Natural killer cell (primary cell): Measurements from ENCODE around the gene TPPP3. TPM values are rescaled to one million over a fixed set of nuclear protein-coding genes. Genes with fewer than 3 reads are reported as not detected.

Experiments used
- ATAC-seq, 3 donors: fragments of 150-1000 bp in 2 of 3; fragments of 200-7000 bp in 1 of 3; cut with Tn5 transposase; 1 replicate in 1 of 3; 2 replicates in 2 of 3; pipeline ENCODE4 v1.10.0; 2021; ENCODE audit warnings: mild to moderate bottlenecking in 2 of 3, moderate library complexity in 2 of 3
- DNase-seq, 2 donors: peaks; one replicate each; pipeline versions ENCODE4 v3.0.0 to v3.0.0-alpha.2; 2013 to 2021; ENCODE audit warnings: mixed read lengths in 1 of 2
- H3K27ac ChIP-seq: one replicate; pipeline ENCODE4 v1.5.1; 2013; ENCODE audit warnings: mild to moderate bottlenecking, low read length
- H3K27me3 ChIP-seq: one replicate; pipeline ENCODE4 v1.6.1; 2013; ENCODE audit warnings: low read length; ENCODE audit not compliant: control insufficient read depth, insufficient read depth
- H3K36me3 ChIP-seq: one replicate; pipeline ENCODE4 v1.6.1; 2013; ENCODE audit warnings: low read length; ENCODE audit not compliant: control insufficient read depth, insufficient read depth
- H3K4me1 ChIP-seq: one replicate; pipeline ENCODE4 v1.6.1; 2013; ENCODE audit warnings: low read length; ENCODE audit not compliant: control insufficient read depth, insufficient read depth
- H3K4me3 ChIP-seq: one replicate; pipeline ENCODE4 v1.5.1; 2013; ENCODE audit warnings: low read length
- H3K9me3 ChIP-seq: one replicate; pipeline ENCODE4 v1.6.1; 2013; ENCODE audit warnings: low read length; ENCODE audit not compliant: control insufficient read depth, insufficient read depth
- H3K27ac Mint-ChIP-seq, 2 donors: one replicate each; pipeline ENCODE4 v1.8.0; 2022; ENCODE audit warnings: mild to moderate bottlenecking in 2 of 2, mixed read lengths in 2 of 2, moderate library complexity in 1 of 2
- H3K27me3 Mint-ChIP-seq, 2 donors: one replicate each; pipeline ENCODE4 v1.8.0; 2022; ENCODE audit warnings: low read depth in 2 of 2, mixed read lengths in 2 of 2
- H3K36me3 Mint-ChIP-seq: one replicate; pipeline ENCODE4 v1.8.0; 2022; ENCODE audit warnings: mixed read lengths
- H3K4me1 Mint-ChIP-seq, 2 donors: one replicate each; pipeline ENCODE4 v1.8.0; 2022; ENCODE audit warnings: mixed read lengths in 2 of 2
- H3K4me3 Mint-ChIP-seq: one replicate; pipeline ENCODE4 v1.8.0; 2022; ENCODE audit warnings: mild to moderate bottlenecking, moderate library complexity, mixed read lengths
- H3K9me3 Mint-ChIP-seq, 2 donors: one replicate each; pipeline ENCODE4 v1.8.0; 2022; ENCODE audit warnings: mixed read lengths in 2 of 2
- WGBS: methylation state at CpG from one replicate; pipeline ENCODE4 v1.1.7; 2013; ENCODE audit warnings: missing lambda C conversion rate; ENCODE audit not compliant: insufficient coverage; 5-methylcytosine and 5-hydroxymethylcytosine counted together
- intact Hi-C: fragments of 100-400 bp; cut with micrococcal nuclease; formaldehyde crosslinking; loops from one replicate; pipeline ENCODE4 v1.14.2; 2022
- total RNA-seq, 4 donors: library from RNA; stranded (reverse); fragments of 120-200 nt in 1 of 4; gene quantifications; one replicate each; pipeline versions ENCODE4 v1.2.3 to v1.2.4, GENCODE V29; 2013 to 2022
- TF ChIP-seq, protein P1 (sequence below): fragments of 200-600 bp; IDR thresholded peaks from one replicate; pipeline ENCODE4 v1.8.0; 2022; ENCODE audit warnings: antibody characterized with exemption

The TPPP3 gene
- total RNA-seq, 3 donors from 2014 or later (not counting 1 experiment from before 2014, with no cell fraction given): 0.66 to 3.0 (median 1.4) TPM

- H3K36me3 Mint-ChIP-seq: no peaks in the 10 kb centered on the region
Measured at GRCh38 chr16:67407788-67408452, 14.6 kb upstream of the TPPP3 start.

DNA sequence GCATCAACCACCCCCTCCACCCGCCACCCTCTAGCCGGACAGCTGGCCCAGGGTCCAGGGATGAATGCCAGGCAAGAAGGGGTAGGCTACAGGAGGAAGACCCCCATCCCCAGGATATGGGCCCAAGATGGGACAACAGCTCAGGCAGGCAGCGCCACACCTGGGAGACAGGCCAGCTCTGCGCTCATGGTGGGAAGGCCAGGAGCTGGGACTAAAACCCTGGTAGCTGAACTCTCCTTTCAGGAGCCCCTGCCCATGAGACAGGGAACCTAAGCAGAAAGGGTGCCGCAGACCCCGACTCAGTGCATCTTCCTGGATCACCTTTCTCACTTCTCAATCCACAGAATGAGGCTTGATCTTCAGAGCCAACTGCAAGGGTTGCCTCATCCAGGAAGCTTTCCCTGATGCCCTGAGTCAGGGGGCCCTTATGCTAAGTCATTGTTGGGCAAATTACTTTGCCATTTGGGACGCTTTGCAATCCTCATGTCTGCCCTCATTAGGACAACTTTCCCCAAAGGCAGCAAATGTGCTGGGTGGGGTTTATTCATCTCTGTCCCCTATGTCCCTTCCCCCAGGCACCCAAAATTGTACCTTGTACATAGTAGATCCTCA is 14.0 kb upstream of the TPPP3 start:
- Mint-ChIP-seq H3K36me3 (no peaks in the 10 kb centered on the region), H3K4me1 (peaks cover 0 to 4% of the 10 kb centered on the region in 2 donors), H3K9me3 (no peaks in the 10 kb centered on the region), H3K27ac (no peak overlapping the region), H3K27me3 (peaks cover 0 to 2% of the 10 kb centered on the region in 2 donors), H3K4me3 (no peak overlapping the region)
- Histone ChIP-seq H3K4me1 (no peaks in the 10 kb centered on the region), H3K27ac (no peak overlapping the region), H3K4me3 (no peak overlapping the region), H3K9me3 (no peaks in the 10 kb centered on the region), H3K36me3 (no peaks in the 10 kb centered on the region), H3K27me3 (no peaks in the 10 kb centered on the region)
- WGBS: 94% methylated on average over 7 of the region's 7 CpGs
- intact Hi-C loops: no loop called here
- DNase-seq: no peak
- TF ChIP-seq, protein P1, sequence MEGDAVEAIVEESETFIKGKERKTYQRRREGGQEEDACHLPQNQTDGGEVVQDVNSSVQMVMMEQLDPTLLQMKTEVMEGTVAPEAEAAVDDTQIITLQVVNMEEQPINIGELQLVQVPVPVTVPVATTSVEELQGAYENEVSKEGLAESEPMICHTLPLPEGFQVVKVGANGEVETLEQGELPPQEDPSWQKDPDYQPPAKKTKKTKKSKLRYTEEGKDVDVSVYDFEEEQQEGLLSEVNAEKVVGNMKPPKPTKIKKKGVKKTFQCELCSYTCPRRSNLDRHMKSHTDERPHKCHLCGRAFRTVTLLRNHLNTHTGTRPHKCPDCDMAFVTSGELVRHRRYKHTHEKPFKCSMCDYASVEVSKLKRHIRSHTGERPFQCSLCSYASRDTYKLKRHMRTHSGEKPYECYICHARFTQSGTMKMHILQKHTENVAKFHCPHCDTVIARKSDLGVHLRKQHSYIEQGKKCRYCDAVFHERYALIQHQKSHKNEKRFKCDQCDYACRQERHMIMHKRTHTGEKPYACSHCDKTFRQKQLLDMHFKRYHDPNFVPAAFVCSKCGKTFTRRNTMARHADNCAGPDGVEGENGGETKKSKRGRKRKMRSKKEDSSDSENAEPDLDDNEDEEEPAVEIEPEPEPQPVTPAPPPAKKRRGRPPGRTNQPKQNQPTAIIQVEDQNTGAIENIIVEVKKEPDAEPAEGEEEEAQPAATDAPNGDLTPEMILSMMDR: no peak
- ATAC-seq: no peak

More at GRCh38 chr16:67407788-67408452, 14.6 kb upstream of the TPPP3 start:
- no peaks in the 10 kb centered on the region for H3K36me3 ChIP-seq
- peaks cover 0 to 2% of the 10 kb centered on the region in 2 donors for H3K27me3 Mint-ChIP-seq
- 91% methylated on average over 6 of the region's 6 CpGs for WGBS
- H3K4me3 ChIP-seq: no peak overlapping the region
- DNase-seq (no peak), ATAC-seq (no peak)
- no peaks in the 10 kb centered on the region for H3K9me3 Mint-ChIP-seq
- intact Hi-C loops: no loop called here
- TF ChIP-seq, protein P1: no peak
- H3K27ac Mint-ChIP-seq: no peak overlapping the region
- no peak overlapping the region for H3K27ac ChIP-seq
- H3K27me3 ChIP-seq: no peaks in the 10 kb centered on the region
- no peaks in the 10 kb centered on the region for H3K4me1 ChIP-seq
- H3K9me3 ChIP-seq: no peaks in the 10 kb centered on the region
- H3K4me1 Mint-ChIP-seq: peaks cover 0 to 4% of the 10 kb centered on the region in 2 donors
- H3K4me3 Mint-ChIP-seq: no peak overlapping the region

GRCh38 chr16:67406111-67406971 is 13.0 kb upstream of the TPPP3 start:
- TF ChIP-seq, protein P1: no peak
- no peak for DNase-seq
- no peak for ATAC-seq
- Mint-ChIP-seq H3K36me3 (no peaks in the 10 kb centered on the region), H3K27me3 (peaks cover 0 to 5% of the 10 kb centered on the region in 2 donors), H3K4me3 (no peak overlapping the region), H3K27ac (no peak overlapping the region), H3K9me3 (no peaks in the 10 kb centered on the region), H3K4me1 (peaks cover 0 to 4% of the 10 kb centered on the region in 2 donors)
- Histone ChIP-seq H3K4me1 (no peaks in the 10 kb centered on the region), H3K27me3 (no peaks in the 10 kb centered on the region), H3K9me3 (no peaks in the 10 kb centered on the region), H3K27ac (no peak overlapping the region), H3K4me3 (no peak overlapping the region), H3K36me3 (no peaks in the 10 kb centered on the region)
- intact Hi-C loops: no loop called here
- WGBS: 90% methylated on average over 18 of the region's 18 CpGs
